ENCODE measurements around the gene B4GALNT3. TPM values are rescaled to one million over a fixed set of nuclear protein-coding genes. Genes with fewer than 3 reads are reported as not detected.

B4GALNT3 gene
- total and polyA plus RNA-seq, 3 experiments from 2014 or later = 3.1 to 6.9 (median 3.5) TPM

- Mint-ChIP-seq H3K27me3 (no peaks in the 10 kb centered on the region), H3K4me3 (no peak overlapping the region), H3K4me1 (peaks cover 14 to 20% (median 15%) of the 10 kb centered on the region in 3 donors), H3K36me3 (peaks cover 0 to 2% (median 0%) of the 10 kb centered on the region in 3 donors), H3K9me3 (no peaks in the 10 kb centered on the region), H3K27ac (no peak overlapping the region)
- Histone ChIP-seq H3K9me3 (ENCODE audit: low read length) (no peaks in the 10 kb centered on the region), H3K27me3 (ENCODE audit: insufficient read depth, low read length, poor library complexity, severe bottlenecking) (no peaks in the 10 kb centered on the region), H3K4me3 (ENCODE audit: low read length) (no peak overlapping the region), H3K27ac (ENCODE audit: low read depth, low read length) (no peak overlapping the region), H3K36me3 (ENCODE audit: insufficient read depth, low read length) (no peaks in the 10 kb centered on the region), H3K4me1 (ENCODE audit: insufficient read depth, low read length) (peaks cover 10% of the 10 kb centered on the region)
- no peak for DNase-seq
- POLR2A ChIA-PET = no interaction called here
- CTCF ChIA-PET = interaction anchor here (0.8 to 1.5 kb wide), 3 partner anchors 35 to 209 kb away, joined by 3 to 5 read pairs (median 3); no protein-coding TSS in a partner anchor
Observed at GRCh38 chr12:604956-605355, 145.2 kb downstream of the B4GALNT3 start.

GRCh38 chr12:607541-608001 lies 147.8 kb downstream of the B4GALNT3 start:
- H3K27me3 ChIP-seq (ENCODE audit: insufficient read depth, low read length, poor library complexity, severe bottlenecking) = no peaks in the 10 kb centered on the region
- Mint-ChIP-seq H3K27me3 (no peaks in the 10 kb centered on the region), H3K36me3 (peaks cover 0 to 2% (median 0%) of the 10 kb centered on the region in 3 donors), H3K27ac (peak overlapping the region in 2 of 8 donors; percentile 27 to 59), H3K9me3 (no peaks in the 10 kb centered on the region), H3K4me1 (peaks cover 25 to 37% (median 25%) of the 10 kb centered on the region in 3 donors), H3K4me3 (no peak overlapping the region)
- no peak for DNase-seq
- H3K27ac ChIP-seq (ENCODE audit: low read depth, low read length) = no peak overlapping the region
- H3K4me3 ChIP-seq (ENCODE audit: low read length) = no peak overlapping the region
- H3K36me3 ChIP-seq (ENCODE audit: insufficient read depth, low read length) = no peaks in the 10 kb centered on the region
- ChIA-PET POLR2A (no interaction called here), CTCF (interaction anchor here (1.7 to 2.1 kb wide), 2 partner anchors 32 to 144 kb away, joined by 6 to 13 read pairs; partner anchors contain the start of gene WNK1)
- no peaks in the 10 kb centered on the region for H3K9me3 ChIP-seq (ENCODE audit: low read length)
- peaks cover 16% of the 10 kb centered on the region for H3K4me1 ChIP-seq (ENCODE audit: insufficient read depth, low read length)

GRCh38 chr12:608413-608812 lies 148.7 kb downstream of the B4GALNT3 start:
- no peaks in the 10 kb centered on the region for H3K27me3 Mint-ChIP-seq
- no peak overlapping the region for H3K4me3 ChIP-seq (ENCODE audit: low read length)
- H3K9me3 Mint-ChIP-seq = no peaks in the 10 kb centered on the region
- H3K36me3 ChIP-seq (ENCODE audit: insufficient read depth, low read length) = no peaks in the 10 kb centered on the region
- peaks cover 25 to 37% (median 25%) of the 10 kb centered on the region in 3 donors for H3K4me1 Mint-ChIP-seq
- H3K4me1 ChIP-seq (ENCODE audit: insufficient read depth, low read length) = peaks cover 16% of the 10 kb centered on the region
- no peak for DNase-seq
- H3K27ac ChIP-seq (ENCODE audit: low read depth, low read length) = no peak overlapping the region
- H3K36me3 Mint-ChIP-seq = peaks cover 0 to 2% (median 0%) of the 10 kb centered on the region in 3 donors
- H3K27me3 ChIP-seq (ENCODE audit: insufficient read depth, low read length, poor library complexity, severe bottlenecking) = no peaks in the 10 kb centered on the region
- POLR2A ChIA-PET = no interaction called here
- CTCF ChIA-PET = interaction anchor here (0.8 to 2.1 kb wide), 4 partner anchors 32 to 352 kb away, joined by 3 to 13 read pairs (median 4); partner anchors contain the start of gene WNK1
- H3K27ac Mint-ChIP-seq = no peak overlapping the region
- no peak overlapping the region for H3K4me3 Mint-ChIP-seq
- H3K9me3 ChIP-seq (ENCODE audit: low read length) = no peaks in the 10 kb centered on the region

- peaks cover 25 to 37% (median 25%) of the 10 kb centered on the region in 3 donors for H3K4me1 Mint-ChIP-seq
- Histone ChIP-seq H3K36me3 (ENCODE audit: insufficient read depth, low read length) (no peaks in the 10 kb centered on the region), H3K27me3 (ENCODE audit: insufficient read depth, low read length, poor library complexity, severe bottlenecking) (no peaks in the 10 kb centered on the region), H3K4me3 (ENCODE audit: low read length) (no peak overlapping the region), H3K27ac (ENCODE audit: low read depth, low read length) (no peak overlapping the region), H3K9me3 (ENCODE audit: low read length) (no peaks in the 10 kb centered on the region), H3K4me1 (ENCODE audit: insufficient read depth, low read length) (peaks cover 16% of the 10 kb centered on the region)
- no peaks in the 10 kb centered on the region for H3K9me3 Mint-ChIP-seq
- no peak overlapping the region for H3K27ac Mint-ChIP-seq
- H3K4me3 Mint-ChIP-seq = no peak overlapping the region
- no peaks in the 10 kb centered on the region for H3K27me3 Mint-ChIP-seq
- H3K36me3 Mint-ChIP-seq = peaks cover 0 to 1% (median 0%) of the 10 kb centered on the region in 3 donors
- DNase-seq = no peak
- POLR2A ChIA-PET = no interaction called here
- CTCF ChIA-PET = interaction anchor here (0.8 to 2.1 kb wide), 3 partner anchors 143 to 352 kb away, joined by 3 to 13 read pairs (median 3); partner anchors contain the start of gene WNK1
Observed at GRCh38 chr12:608921-609320, 149.2 kb downstream of the B4GALNT3 start.

GRCh38 chr12:611721-612120 lies 152.0 kb downstream of the B4GALNT3 start:
- Histone ChIP-seq H3K27me3 (ENCODE audit: insufficient read depth, low read length, poor library complexity, severe bottlenecking) (no peaks in the 10 kb centered on the region), H3K36me3 (ENCODE audit: insufficient read depth, low read length) (no peaks in the 10 kb centered on the region), H3K4me3 (ENCODE audit: low read length) (no peak overlapping the region), H3K4me1 (ENCODE audit: insufficient read depth, low read length) (peaks cover 16% of the 10 kb centered on the region), H3K27ac (ENCODE audit: low read depth, low read length) (no peak overlapping the region), H3K9me3 (ENCODE audit: low read length) (no peaks in the 10 kb centered on the region)
- H3K36me3 Mint-ChIP-seq = no peaks in the 10 kb centered on the region
- H3K4me3 Mint-ChIP-seq = no peak overlapping the region
- ChIA-PET POLR2A (interaction anchor here (1.0 kb wide), 1 partner anchor 142 kb away, joined by 3 read pairs; no protein-coding TSS in a partner anchor), CTCF (no interaction called here)
- peaks cover 28 to 38% (median 32%) of the 10 kb centered on the region in 3 donors for H3K4me1 Mint-ChIP-seq
- no peaks in the 10 kb centered on the region for H3K9me3 Mint-ChIP-seq
- no peaks in the 10 kb centered on the region for H3K27me3 Mint-ChIP-seq
- H3K27ac Mint-ChIP-seq = no peak overlapping the region
- DNase-seq = no peak

GRCh38 chr12:612293-612692 lies 152.6 kb downstream of the B4GALNT3 start:
- Mint-ChIP-seq H3K36me3 (no peaks in the 10 kb centered on the region), H3K4me3 (no peak overlapping the region), H3K27me3 (no peaks in the 10 kb centered on the region), H3K9me3 (no peaks in the 10 kb centered on the region), H3K27ac (no peak overlapping the region), H3K4me1 (peaks cover 25 to 33% (median 30%) of the 10 kb centered on the region in 3 donors)
- peaks cover 14% of the 10 kb centered on the region for H3K4me1 ChIP-seq (ENCODE audit: insufficient read depth, low read length)
- no peak overlapping the region for H3K4me3 ChIP-seq (ENCODE audit: low read length)
- no peaks in the 10 kb centered on the region for H3K27me3 ChIP-seq (ENCODE audit: insufficient read depth, low read length, poor library complexity, severe bottlenecking)
- ChIA-PET POLR2A (interaction anchor here (1.0 kb wide), 1 partner anchor 141 kb away, joined by 3 read pairs; no protein-coding TSS in a partner anchor), CTCF (interaction anchor here (3.2 kb wide), 1 partner anchor 36 kb away, joined by 13 read pairs; no protein-coding TSS in a partner anchor)
- no peaks in the 10 kb centered on the region for H3K9me3 ChIP-seq (ENCODE audit: low read length)
- no peak overlapping the region for H3K27ac ChIP-seq (ENCODE audit: low read depth, low read length)
- no peak for DNase-seq
- H3K36me3 ChIP-seq (ENCODE audit: insufficient read depth, low read length) = no peaks in the 10 kb centered on the region

- Mint-ChIP-seq H3K27ac (peak overlapping the region in 1 of 8 donors; percentile 79), H3K36me3 (no peaks in the 10 kb centered on the region), H3K9me3 (no peaks in the 10 kb centered on the region), H3K27me3 (no peaks in the 10 kb centered on the region), H3K4me1 (peaks cover 19 to 27% (median 24%) of the 10 kb centered on the region in 3 donors), H3K4me3 (no peak overlapping the region)
- H3K9me3 ChIP-seq (ENCODE audit: low read length) = no peaks in the 10 kb centered on the region
- H3K27me3 ChIP-seq (ENCODE audit: insufficient read depth, low read length, poor library complexity, severe bottlenecking) = no peaks in the 10 kb centered on the region
- H3K36me3 ChIP-seq (ENCODE audit: insufficient read depth, low read length) = no peaks in the 10 kb centered on the region
- DNase-seq = no peak
- CTCF ChIA-PET = interaction anchor here (3.2 to 3.8 kb wide), 2 partner anchors 36 to 138 kb away, joined by 13 to 21 read pairs; partner anchors contain the start of gene WNK1
- H3K4me3 ChIP-seq (ENCODE audit: low read length) = no peak overlapping the region
- H3K27ac ChIP-seq (ENCODE audit: low read depth, low read length) = no peak overlapping the region
- peaks cover 8% of the 10 kb centered on the region for H3K4me1 ChIP-seq (ENCODE audit: insufficient read depth, low read length)
- POLR2A ChIA-PET = interaction anchor here (1.0 kb wide), 1 partner anchor 141 kb away, joined by 3 read pairs; no protein-coding TSS in a partner anchor
Observed at GRCh38 chr12:612886-613285, 153.1 kb downstream of the B4GALNT3 start.

Measured in CD8-positive, alpha-beta memory T cell (primary cell).